ENCODE results near the gene AP1M2.
"Not testable (repeated sequence)": the region's sequence is repeated elsewhere in the genome, so short reads cannot be mapped to it uniquely, and the experiment has no call there.

GRCh38 chr19:10551006-10551405 is 36.1 kb downstream of the AP1M2 start:
- TF ChIP-seq CTCF, POLR2A, POLR2AphosphoS5 (IDR thresholded peaks at IDR 0.05): not testable (repeated sequence)

Measured in prostate gland (tissue), 2 donors.